GM13977 (cell line): Measurements from ENCODE around the gene HS6ST1.

Experiments
- DNase-seq: peaks from one replicate; pipeline ENCODE4 v3.0.0; 2012; ENCODE audit warnings: low spot score
- in situ Hi-C: fragments of 300-500 bp; cut with MboI; formaldehyde crosslinking; loops from one replicate; pipeline ENCODE4 v1.12.0; 2022; ENCODE audit warnings: low sequenced_read_pairs, low pct_unique_long_range_greater_than_20kb, mixed read lengths, inconsistent platforms; ENCODE audit not compliant: unreplicated experiment
- TF ChIP-seq, protein P1 (sequence below): IDR thresholded peaks from 2 replicates; pipeline ENCODE4 v1.5.1; 2012; ENCODE audit warnings: mild to moderate bottlenecking, control low read depth; ENCODE audit not compliant: insufficient read depth; ENCODE audit errors: extremely low read depth, missing control alignments

HS6ST1 gene

GRCh38 chr2:128241896-128242295 is 76.8 kb downstream of the HS6ST1 start:
- no peak for DNase-seq
- in situ Hi-C loops = no loop called here
- TF ChIP-seq, protein P1, sequence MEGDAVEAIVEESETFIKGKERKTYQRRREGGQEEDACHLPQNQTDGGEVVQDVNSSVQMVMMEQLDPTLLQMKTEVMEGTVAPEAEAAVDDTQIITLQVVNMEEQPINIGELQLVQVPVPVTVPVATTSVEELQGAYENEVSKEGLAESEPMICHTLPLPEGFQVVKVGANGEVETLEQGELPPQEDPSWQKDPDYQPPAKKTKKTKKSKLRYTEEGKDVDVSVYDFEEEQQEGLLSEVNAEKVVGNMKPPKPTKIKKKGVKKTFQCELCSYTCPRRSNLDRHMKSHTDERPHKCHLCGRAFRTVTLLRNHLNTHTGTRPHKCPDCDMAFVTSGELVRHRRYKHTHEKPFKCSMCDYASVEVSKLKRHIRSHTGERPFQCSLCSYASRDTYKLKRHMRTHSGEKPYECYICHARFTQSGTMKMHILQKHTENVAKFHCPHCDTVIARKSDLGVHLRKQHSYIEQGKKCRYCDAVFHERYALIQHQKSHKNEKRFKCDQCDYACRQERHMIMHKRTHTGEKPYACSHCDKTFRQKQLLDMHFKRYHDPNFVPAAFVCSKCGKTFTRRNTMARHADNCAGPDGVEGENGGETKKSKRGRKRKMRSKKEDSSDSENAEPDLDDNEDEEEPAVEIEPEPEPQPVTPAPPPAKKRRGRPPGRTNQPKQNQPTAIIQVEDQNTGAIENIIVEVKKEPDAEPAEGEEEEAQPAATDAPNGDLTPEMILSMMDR = no peak

- no peak for DNase-seq
- in situ Hi-C loops = no loop called here
- TF ChIP-seq, protein P1 = no peak
Measured at GRCh38 chr2:128237911-128238697, 80.6 kb downstream of the HS6ST1 start.

DNA sequence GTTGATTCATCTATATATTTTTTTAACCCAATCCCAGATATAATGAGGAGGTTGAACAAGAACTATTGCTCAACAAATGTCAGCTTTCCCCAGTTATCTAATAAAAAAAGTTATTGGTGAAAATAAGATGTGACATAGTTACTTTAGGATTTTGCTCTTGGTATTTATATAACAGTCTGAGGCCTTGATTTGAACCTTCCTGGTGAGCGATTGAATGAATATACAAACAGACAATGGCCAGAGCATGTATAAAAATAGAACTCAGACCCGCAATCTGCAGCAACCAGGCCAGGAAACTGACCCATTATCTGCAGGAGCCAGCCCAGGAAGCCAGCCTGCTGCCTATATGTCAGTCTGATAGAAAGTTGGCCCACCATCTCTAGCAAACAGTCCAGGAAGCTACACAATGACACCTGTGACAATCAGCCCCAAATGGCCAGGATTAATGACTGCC is 81.6 kb downstream of the HS6ST1 start:
- in situ Hi-C loops = no loop called here
- TF ChIP-seq, protein P1 = no peak
- DNase-seq = no peak

DNA sequence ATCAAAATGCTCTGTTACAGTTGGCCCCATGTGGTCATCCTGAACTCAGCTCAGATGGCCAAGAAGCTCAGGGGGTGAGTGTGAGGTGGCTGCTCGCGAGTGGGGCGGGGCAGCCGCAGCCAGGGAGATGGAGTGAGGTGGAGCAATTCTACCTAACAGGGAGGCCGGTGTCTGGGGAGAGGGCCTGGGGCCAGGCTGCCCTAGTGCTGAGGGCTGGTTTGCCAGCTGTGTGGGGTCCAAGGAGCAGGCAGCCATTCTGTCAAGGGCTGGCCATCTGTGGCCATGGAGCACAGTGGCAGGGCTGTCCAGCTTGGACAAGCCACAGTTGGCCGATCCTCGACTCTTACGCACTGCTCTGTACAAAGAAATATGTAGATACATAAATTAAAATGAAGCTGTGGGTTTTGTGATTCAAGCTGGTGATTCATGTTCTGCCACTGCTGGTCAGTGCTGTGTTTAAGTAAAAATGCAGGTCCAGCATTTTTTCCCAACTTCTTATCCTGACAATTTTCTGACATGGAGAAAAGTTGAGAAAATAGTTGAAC is 82.1 kb downstream of the HS6ST1 start:
- in situ Hi-C loops = no loop called here
- TF ChIP-seq, protein P1 = no peak
- no peak for DNase-seq

GRCh38 chr2:128235581-128235980 is 83.1 kb downstream of the HS6ST1 start:
- TF ChIP-seq, protein P1 = no peak
- no peak for DNase-seq
- in situ Hi-C loops = no loop called here

DNA sequence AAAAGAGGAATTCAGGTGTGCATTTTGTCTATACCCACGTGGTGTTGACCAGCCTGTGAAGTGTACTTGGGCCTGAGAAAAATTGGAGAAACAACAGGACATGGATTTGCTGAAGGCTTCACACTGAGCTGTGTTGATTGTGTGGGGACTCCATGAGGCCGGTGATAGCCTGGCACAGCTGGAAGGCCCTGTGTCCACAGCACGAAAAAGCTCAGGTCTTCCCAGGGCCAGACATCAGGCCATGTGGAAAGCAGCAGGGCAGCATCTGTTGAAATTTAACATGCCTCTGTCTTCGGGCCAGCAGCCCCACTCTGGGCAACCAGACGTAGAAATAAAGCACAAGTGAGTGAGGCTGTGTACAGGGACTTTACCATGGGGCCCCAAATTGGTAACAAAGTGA is 84.1 kb downstream of the HS6ST1 start:
- in situ Hi-C loops = no loop called here
- TF ChIP-seq, protein P1 = no peak
- no peak for DNase-seq
